Kidney epithelial cell (primary cell): ENCODE data around the gene VCL. TPM values are rescaled to one million over a fixed set of nuclear protein-coding genes. Genes with fewer than 3 reads are reported as not detected.
"Not testable (repeated sequence)": the region's sequence is repeated elsewhere in the genome, so short reads cannot be mapped to it uniquely, and the experiment has no call there.

Experiments
- DNase-seq: peaks from one replicate; pipeline ENCODE4 v3.0.0-alpha.2; 2010; ENCODE audit warnings: low read depth
- H3K27me3 ChIP-seq: 2 replicates; pipeline ENCODE4 v1.6.0; 2011; ENCODE audit warnings: low read length; ENCODE audit not compliant: control insufficient read depth, insufficient read depth
- H3K36me3 ChIP-seq: 2 replicates; pipeline ENCODE4 v1.5.1; 2011; ENCODE audit warnings: low read length; ENCODE audit not compliant: control insufficient read depth, insufficient read depth
- H3K4me3 ChIP-seq: 2 replicates; pipeline ENCODE4 v1.5.1; 2011; ENCODE audit warnings: low read depth, mild to moderate bottlenecking, control low read depth, low read length
- CTCF ChIP-seq: IDR thresholded peaks from 2 replicates; pipeline ENCODE4 v1.5.1; 2011; ENCODE audit warnings: mild to moderate bottlenecking, moderate library complexity, low read length, control low read depth, inconsistent platforms; ENCODE audit not compliant: insufficient read depth, poor library complexity, severe bottlenecking
- total RNA-seq: library from RNA; depleted of rRNA; stranded (reverse); fragments of >200 nt; gene quantifications from 2 replicates; pipeline ENCODE4 v1.2.3, GENCODE V29; 2015

The VCL gene
- total RNA-seq, 1 donor from 2014 or later: 148 TPM

GRCh38 chr10:74061104-74061503 is 63.2 kb downstream of the VCL start:
- no peak for TF ChIP-seq CTCF
- Histone ChIP-seq H3K4me3 (no peak overlapping the region), H3K36me3 (peaks cover 1% of the 10 kb centered on the region), H3K27me3 (no peaks in the 10 kb centered on the region)
- DNase-seq: no peak

GRCh38 chr10:74061978-74062377 is 64.1 kb downstream of the VCL start:
- H3K36me3 ChIP-seq, H3K27me3 ChIP-seq, DNase-seq, H3K4me3 ChIP-seq: not testable (repeated sequence)

- Histone ChIP-seq H3K4me3 (no peak overlapping the region), H3K27me3 (no peaks in the 10 kb centered on the region), H3K36me3 (peaks cover 1% of the 10 kb centered on the region)
- no peak for DNase-seq
- no peak for TF ChIP-seq CTCF
These were observed 65.3 kb downstream of the VCL start for GRCh38 chr10:74063256-74063655.

- Histone ChIP-seq H3K4me3 (no peak overlapping the region), H3K27me3 (no peaks in the 10 kb centered on the region), H3K36me3 (peaks cover 1% of the 10 kb centered on the region)
- no peak for TF ChIP-seq CTCF
- no peak for DNase-seq
These were observed 69.7 kb downstream of the VCL start for GRCh38 chr10:74067373-74068352.

GRCh38 chr10:74071157-74071556 is 73.2 kb downstream of the VCL start:
- Histone ChIP-seq H3K27me3 (no peaks in the 10 kb centered on the region), H3K36me3 (no peaks in the 10 kb centered on the region), H3K4me3 (no peak overlapping the region)
- no peak for TF ChIP-seq CTCF
- DNase-seq: no peak

- no peak for DNase-seq
- Histone ChIP-seq H3K4me3 (no peak overlapping the region), H3K36me3 (no peaks in the 10 kb centered on the region), H3K27me3 (no peaks in the 10 kb centered on the region)
- TF ChIP-seq CTCF: no peak
These were observed 74.6 kb downstream of the VCL start for GRCh38 chr10:74072503-74072902.
